Loucy (cell line): Measurements from ENCODE around the gene CCDC92.

Experiments used
- H2AFZ ChIP-seq: fragments of 200-600 bp; sonication (generic); 2 replicates; pipeline ENCODE4 v1.6.0; 2016; ENCODE audit warnings: antibody characterized with exemption, mild to moderate bottlenecking, low read length, moderate library complexity
- H3F3A ChIP-seq: fragments of 200-600 bp; 2 replicates; pipeline ENCODE4 v1.6.0; 2016; ENCODE audit warnings: antibody characterized with exemption, low read depth, mild to moderate bottlenecking
- H3K27me3 ChIP-seq: fragments of 200-600 bp; sonication (generic); 2 replicates; pipeline ENCODE4 v1.6.1; 2014; ENCODE audit warnings: low read length, mild to moderate bottlenecking; ENCODE audit not compliant: insufficient read depth, poor library complexity, severe bottlenecking
- H3K36me3 ChIP-seq: fragments of 200-600 bp; sonication (generic); 2 replicates; pipeline ENCODE4 v1.6.1; 2016; ENCODE audit warnings: low read length; ENCODE audit not compliant: insufficient read depth
- H3K4me1 ChIP-seq: fragments of 200-600 bp; sonication (generic); 2 replicates; pipeline ENCODE4 v1.5.1; 2014; ENCODE audit warnings: low read length, mild to moderate bottlenecking; ENCODE audit not compliant: insufficient read depth, poor library complexity, severe bottlenecking
- H3K4me2 ChIP-seq: fragments of 200-600 bp; sonication (generic); 2 replicates; pipeline ENCODE4 v1.6.0; 2014; ENCODE audit warnings: antibody characterized with exemption, low read length, low read depth, mild to moderate bottlenecking; ENCODE audit not compliant: poor library complexity, severe bottlenecking
- H3K4me3 ChIP-seq: fragments of 200-600 bp; sonication (generic); 2 replicates; pipeline ENCODE4 v1.5.1; 2014; ENCODE audit warnings: low read length, mild to moderate bottlenecking, mixed read lengths; ENCODE audit not compliant: poor library complexity, severe bottlenecking
- H3K79me2 ChIP-seq: fragments of 200-600 bp; sonication (generic); 2 replicates; pipeline ENCODE4 v1.6.1; 2014; ENCODE audit warnings: low read length; ENCODE audit not compliant: insufficient read depth
- H3K9ac ChIP-seq: fragments of 200-600 bp; sonication (generic); 2 replicates; pipeline ENCODE4 v1.6.0; 2014; ENCODE audit warnings: mild to moderate bottlenecking, low read depth, low read length, moderate library complexity; ENCODE audit not compliant: poor library complexity, severe bottlenecking
- H3K9me2 ChIP-seq: fragments of 200-600 bp; sonication (generic); replicated peaks from 2 replicates; pipeline ENCODE4 v1.6.1; 2016; ENCODE audit warnings: low read depth, low read length, mixed read lengths
- H3K9me3 ChIP-seq: fragments of 200-600 bp; sonication (generic); 2 replicates; pipeline ENCODE4 v1.6.1; 2014; ENCODE audit warnings: mild to moderate bottlenecking, antibody characterized with exemption, low read length, low read depth; ENCODE audit not compliant: insufficient read depth
- H4K20me1 ChIP-seq: fragments of 200-600 bp; sonication (generic); 2 replicates; pipeline ENCODE4 v1.6.0; 2014; ENCODE audit warnings: antibody characterized with exemption, low read length, mild to moderate bottlenecking; ENCODE audit not compliant: insufficient read depth, poor library complexity, severe bottlenecking
- CTCF ChIP-seq: fragments of 200-600 bp; sonication (generic); conservative IDR thresholded peaks from 2 replicates; pipeline ENCODE4 v1.5.1; 2014; ENCODE audit warnings: mild to moderate bottlenecking, antibody characterized with exemption, low read length
- EZH2phosphoT487 ChIP-seq: fragments of 200-600 bp; IDR thresholded peaks from 2 replicates; pipeline ENCODE4 v1.6.1; 2018; ENCODE audit warnings: antibody characterized with exemption, mild to moderate bottlenecking, moderate library complexity, borderline replicate concordance

CCDC92 gene

GRCh38 chr12:123986374-123986965 is 13.8 kb upstream of the CCDC92 start:
- H3K36me3 ChIP-seq, result peaks cover 29% of the 10 kb centered on the region; the same call in 1 of the 2 replicates
- H3K4me2 ChIP-seq, result no peak overlapping the region
- H3K9me2 ChIP-seq, result no peaks in the 10 kb centered on the region
- no peak overlapping the region for H3K9ac ChIP-seq
- H3K4me3 ChIP-seq, result no peak overlapping the region
- H2AFZ ChIP-seq, result no peak overlapping the region
- TF ChIP-seq CTCF, result no peak
- no peak for TF ChIP-seq EZH2phosphoT487
- no peaks in the 10 kb centered on the region for H3K9me3 ChIP-seq
- H3K27me3 ChIP-seq, result no peaks in the 10 kb centered on the region
- peaks cover 50% of the 10 kb centered on the region for H3K79me2 ChIP-seq
- H4K20me1 ChIP-seq, result peaks cover 20% of the 10 kb centered on the region
- H3K4me1 ChIP-seq, result peaks cover 12% of the 10 kb centered on the region
- H3F3A ChIP-seq, result no peaks in the 10 kb centered on the region

GRCh38 chr12:123984903-123985302 is 12.3 kb upstream of the CCDC92 start:
- Histone ChIP-seq H3K79me2 (peaks cover 57% of the 10 kb centered on the region), H3K4me3 (no peak overlapping the region), H3K4me1 (peaks cover 6% of the 10 kb centered on the region), H3K9me2 (no peaks in the 10 kb centered on the region), H3K9ac (no peak overlapping the region), H3F3A (no peaks in the 10 kb centered on the region), H4K20me1 (peaks cover 27% of the 10 kb centered on the region), H3K4me2 (no peak overlapping the region), H2AFZ (no peak overlapping the region), H3K9me3 (no peaks in the 10 kb centered on the region), H3K27me3 (no peaks in the 10 kb centered on the region), H3K36me3 (peaks cover 22% of the 10 kb centered on the region; the same call in 1 of the 2 replicates)
- TF ChIP-seq EZH2phosphoT487, result no peak
- no peak for TF ChIP-seq CTCF

GRCh38 chr12:123983822-123984485 is 11.3 kb upstream of the CCDC92 start:
- no peak overlapping the region for H3K4me2 ChIP-seq
- H3K27me3 ChIP-seq, result no peaks in the 10 kb centered on the region
- H3K9me3 ChIP-seq, result no peaks in the 10 kb centered on the region
- H3K9me2 ChIP-seq, result no peaks in the 10 kb centered on the region
- H3K9ac ChIP-seq, result no peak overlapping the region
- TF ChIP-seq EZH2phosphoT487 (no peak), CTCF (peak; percentile 83)
- peaks cover 5% of the 10 kb centered on the region for H3K4me1 ChIP-seq
- H3F3A ChIP-seq, result no peaks in the 10 kb centered on the region
- H3K4me3 ChIP-seq, result no peak overlapping the region
- peaks cover 66% of the 10 kb centered on the region for H3K79me2 ChIP-seq
- H3K36me3 ChIP-seq, result peaks cover 12% of the 10 kb centered on the region; the same call in 1 of the 2 replicates
- H4K20me1 ChIP-seq, result peaks cover 27% of the 10 kb centered on the region
- no peak overlapping the region for H2AFZ ChIP-seq
